Dermis lymphatic vessel endothelial cell (primary cell): ENCODE data around the gene BAIAP2. TPM values are rescaled to one million over a fixed set of nuclear protein-coding genes. Genes with fewer than 3 reads are reported as not detected.

Experiments used
- total RNA-seq: library from RNA; depleted of rRNA; stranded (reverse); fragments of >200 nt; gene quantifications from 2 replicates; pipeline ENCODE4 v1.2.1, GENCODE V29; 2014

Gene BAIAP2
- 45.2 and 62.4 TPM in 2 replicates for total RNA-seq

GRCh38 chr17:81034779-81035520 is at the start of gene BAIAP2:
Gene BAIAP2, plus strand, starts transcription at chr17:81035151. Its CDS starts 104 bp downstream, at chr17:81035255.

GRCh38 chr17:80991645-80992076 is 43.3 kb upstream of the BAIAP2 start, which contains the start of gene CHMP6:
Gene CHMP6, plus strand, starts transcription at chr17:80991841. Its CDS starts 78 bp downstream, at chr17:80991919.

GRCh38 chr17:81165246-81166032 is 130.5 kb downstream of the BAIAP2 start, which contains the start of gene PVALEF:
Gene PVALEF, plus strand, starts transcription at chr17:81165507. Its CDS starts 15,720 bp downstream, at chr17:81181227.

GRCh38 chr17:81166033-81166492 is 131.1 kb downstream of the BAIAP2 start, which contains the start of gene AATK:
Gene AATK, minus strand, starts transcription at chr17:81166221. Its CDS starts 229 bp downstream, at chr17:81165992.

Other genes starting within 250 kb of the BAIAP2 start
- gene CHMP6, start 43.3 kb upstream of the BAIAP2 start, total RNA-seq = 14.0 and 14.4 TPM in 2 replicates
- not detected in 2 replicates for gene PVALEF, start 130.4 kb downstream of the BAIAP2 start, total RNA-seq
- gene AATK, start 131.1 kb downstream of the BAIAP2 start, total RNA-seq = 1.3 and 1.7 TPM in 2 replicates
- 4.2 and 7.2 TPM in 2 replicates for gene CEP131, start 187.8 kb downstream of the BAIAP2 start, total RNA-seq
- gene TEPSIN, start 203.9 kb downstream of the BAIAP2 start, total RNA-seq = 6.1 and 7.6 TPM in 2 replicates
- gene NDUFAF8, start 204.2 kb downstream of the BAIAP2 start, total RNA-seq = 10.8 and 14.2 TPM in 2 replicates